Endothelial cell of umbilical vein (primary cell): ENCODE measurements around the gene ENTR1. TPM values are rescaled to one million over a fixed set of nuclear protein-coding genes. Genes with fewer than 3 reads are reported as not detected.

Source experiments
- BruUV-seq: library from RNA; stranded (reverse); fragments of 400-500 nt; replicated peaks from 2 replicates; lab custom pipeline; 2021; lab: Mats Ljungman, UMichigan
- CTCF ChIA-PET: fragments of 300-600, 350-600 bp; sonication (Branson Sonifier 250); formaldehyde crosslinking; loops from one replicate; lab custom pipeline; 2021; ENCODE audit warnings: antibody characterized with exemption, inconsistent platforms; lab: Charles Lee
- POLR2A ChIA-PET: fragments of 300-600, 350-600 bp; sonication (Branson Sonifier 250); formaldehyde crosslinking; loops from one replicate; lab custom pipeline; 2021; ENCODE audit warnings: antibody characterized with exemption, inconsistent platforms; lab: Charles Lee
- DNase-seq: peaks from one replicate; pipeline ENCODE4 v3.0.0-alpha.2; 2011; ENCODE audit warnings: low read depth, low spot score
- FAIRE-seq: peaks from 2 replicates; lab custom pipeline; 2011; peaks lifted over from hg19 to GRCh38; lab: Jason Lieb, UNC
- H2AFZ ChIP-seq: 2 replicates; pipeline ENCODE4 v1.6.0; 2012; ENCODE audit warnings: low read depth, low read length, control low read depth, inconsistent platforms
- H3K27ac ChIP-seq: 2 replicates; pipeline ENCODE4 v1.5.1; 2011; ENCODE audit warnings: low read depth, mild to moderate bottlenecking, control low read depth, low read length, moderate library complexity; ENCODE audit not compliant: insufficient read depth
- H3K27me3 ChIP-seq, 2 experiments: 2 replicates each; pipeline versions ENCODE4 v1.6.0 to v1.6.1; 2011; ENCODE audit warnings: low read length in 2 of 2, mixed read lengths in 1 of 2; ENCODE audit not compliant: control insufficient read depth in 2 of 2, insufficient read depth in 2 of 2
- H3K36me3 ChIP-seq, 2 experiments: 2 replicates in 1 of 2; 3 replicates in 1 of 2; pipeline ENCODE4 v1.5.1; 2011; ENCODE audit warnings: low read length in 2 of 2, mild to moderate bottlenecking in 1 of 2, moderate library complexity in 1 of 2; ENCODE audit not compliant: control insufficient read depth in 2 of 2, insufficient read depth in 2 of 2; ENCODE audit errors: extremely low read depth in 1 of 2
- H3K4me1 ChIP-seq: 3 replicates; pipeline ENCODE4 v1.5.1; 2011; ENCODE audit warnings: mild to moderate bottlenecking, low read length; ENCODE audit not compliant: control insufficient read depth, insufficient read depth; ENCODE audit errors: extremely low read depth
- H3K4me2 ChIP-seq: 2 replicates; pipeline ENCODE4 v1.6.1; 2011; ENCODE audit warnings: low read length, control low read depth, mixed read lengths; ENCODE audit not compliant: insufficient read depth
- H3K4me3 ChIP-seq, 3 experiments: fragments of 200-600 bp in 1 of 3; sonication (generic), shearing (Covaris generic) in 1 of 3; replicated peaks in 1 of 3; 2 replicates each; pipeline ENCODE4 v1.5.1; 2011 to 2016; ENCODE audit warnings: control low read depth in 3 of 3, low read length in 3 of 3, mild to moderate bottlenecking in 2 of 3, inconsistent platforms in 1 of 3, low read depth in 1 of 3, moderate library complexity in 1 of 3; ENCODE audit not compliant: insufficient read depth in 1 of 3
- H3K79me2 ChIP-seq: 2 replicates; pipeline ENCODE4 v1.6.0; 2012; ENCODE audit warnings: low read length, inconsistent platforms; ENCODE audit not compliant: control insufficient read depth, insufficient read depth
- H3K9ac ChIP-seq: replicated peaks from 2 replicates; pipeline ENCODE3; 2011; ENCODE audit warnings: low read length, control low read depth; ENCODE audit not compliant: insufficient read depth; ENCODE audit errors: extremely low read depth
- H3K9me1 ChIP-seq: replicated peaks from 3 replicates; pipeline ENCODE4 v1.6.0; 2011; ENCODE audit warnings: mild to moderate bottlenecking, low read length; ENCODE audit not compliant: control insufficient read depth, insufficient read depth; ENCODE audit errors: extremely low read depth
- H3K9me3 ChIP-seq: replicated peaks from 2 replicates; pipeline ENCODE4 v1.5.1; 2012; ENCODE audit warnings: low read length, inconsistent platforms; ENCODE audit not compliant: control insufficient read depth, insufficient read depth
- H4K20me1 ChIP-seq: replicated peaks from 2 replicates; pipeline ENCODE3; 2011; ENCODE audit warnings: mild to moderate bottlenecking, low read length; ENCODE audit not compliant: control insufficient read depth, insufficient read depth; ENCODE audit errors: extremely low read depth
- CTCF ChIP-seq, 2 donors: IDR thresholded peaks; 1 replicate in 1 of 2; 2 replicates in 1 of 2; pipeline ENCODE4 v1.5.1; 2011; ENCODE audit warnings: low read length in 2 of 2, mild to moderate bottlenecking in 2 of 2, moderate library complexity in 2 of 2, control low read depth in 1 of 2, inconsistent platforms in 1 of 2, low read depth in 1 of 2; ENCODE audit not compliant: insufficient read depth in 1 of 2; ENCODE audit errors: extremely low read depth in 1 of 2
- EZH2 ChIP-seq: IDR thresholded peaks from 2 replicates; pipeline ENCODE4 v1.6.1; 2012; ENCODE audit warnings: borderline replicate concordance, low read depth, mild to moderate bottlenecking, moderate library complexity, low read length, inconsistent platforms; ENCODE audit not compliant: severe bottlenecking
- FOS ChIP-seq: IDR thresholded peaks from 2 replicates; pipeline ENCODE4 v1.6.1; 2011; ENCODE audit warnings: mild to moderate bottlenecking, low read length, moderate library complexity, borderline replicate concordance; ENCODE audit not compliant: insufficient read depth
- GATA2 ChIP-seq: IDR thresholded peaks from 2 replicates; pipeline ENCODE4 v1.7.0; 2011; ENCODE audit warnings: low read depth, mild to moderate bottlenecking, moderate library complexity, mixed read lengths, low read length; ENCODE audit not compliant: insufficient read length, insufficient read depth
- JUN ChIP-seq: IDR thresholded peaks from 2 replicates; pipeline ENCODE4 v1.6.1; 2011; ENCODE audit warnings: borderline replicate concordance, low read depth; ENCODE audit not compliant: insufficient read length, insufficient read depth
- MAX ChIP-seq: IDR thresholded peaks from 2 replicates; pipeline ENCODE4 v1.6.1; 2011; ENCODE audit not compliant: insufficient read depth, insufficient read length
- MYC ChIP-seq: IDR thresholded peaks from one replicate; pipeline ENCODE4 v1.6.1; 2011; ENCODE audit warnings: mild to moderate bottlenecking, low read depth, low read length
- POLR2A ChIP-seq: IDR thresholded peaks from 2 replicates; pipeline ENCODE4 v1.6.1; 2012; ENCODE audit warnings: low read depth, mild to moderate bottlenecking, control low read depth, low read length
- POLR2AphosphoS5 ChIP-seq: IDR thresholded peaks from 2 replicates; pipeline ENCODE4 v1.6.1; 2012; ENCODE audit warnings: low read depth, mild to moderate bottlenecking, control low read depth, low read length, moderate library complexity; ENCODE audit not compliant: insufficient read depth
- dilution Hi-C: fragments of 300-500 bp; cut with MboI; formaldehyde crosslinking; loops from one replicate; pipeline ENCODE4 v1.15.0; 2019; ENCODE audit warnings: low sequenced_read_pairs; ENCODE audit not compliant: extremely low pct_ligation_motif_present
- intact Hi-C: fragments of 100-400 bp; cut with micrococcal nuclease; formaldehyde crosslinking; loops from one replicate; pipeline ENCODE4 v1.10.0; 2022
- polyA plus RNA-seq, 4 experiments: library from polyadenylated mRNA; depleted of rRNA in 3 of 4; stranded (reverse) in 3 of 4; unstranded in 1 of 4; fragments of >200 nt; gene quantifications; 2 replicates each; pipeline versions ENCODE4 v1.2.1 to v1.2.3, GENCODE V29; 2011 to 2012; ENCODE audit warnings: missing spikeins in 1 of 4
- total RNA-seq: library from RNA; stranded (reverse); gene quantifications from 2 replicates; pipeline ENCODE4 v1.2.3, GENCODE V29; 2021

The ENTR1 gene
- total and polyA plus RNA-seq, 2 donors (not counting 3 experiments of a cell fraction or from before 2014, with no cell fraction given): 36.0 to 61.6 TPM

- POLR2A ChIA-PET: no interaction called here
- H3K27ac ChIP-seq: no peak overlapping the region
- intact Hi-C loops: no loop called here
- no peak overlapping the region for H3K9ac ChIP-seq
- no peaks in the 10 kb centered on the region for H3K4me1 ChIP-seq
- dilution Hi-C loops: no loop called here
- no peaks in the 10 kb centered on the region for H4K20me1 ChIP-seq
- H3K27me3 ChIP-seq: no peaks in the 10 kb centered on the region
- H3K79me2 ChIP-seq: no peaks in the 10 kb centered on the region
- no peak overlapping the region for H2AFZ ChIP-seq
- H3K9me1 ChIP-seq: no peaks in the 10 kb centered on the region
- H3K4me2 ChIP-seq: no peak overlapping the region
- no peak overlapping the region for H3K4me3 ChIP-seq
- CTCF ChIA-PET: no interaction called here
- peaks cover 22 to 49% of the 10 kb centered on the region in 2 experiments for H3K36me3 ChIP-seq
- no TSS peak for BruUV-seq
- no peak for DNase-seq
- H3K9me3 ChIP-seq: no peaks in the 10 kb centered on the region
- no peak for FAIRE-seq
- no peak for TF ChIP-seq GATA2
Measured at GRCh38 chr9:136421791-136422190, 11.4 kb upstream of the ENTR1 start.

- no peak overlapping the region for H2AFZ ChIP-seq
- H4K20me1 ChIP-seq: no peaks in the 10 kb centered on the region
- no peak overlapping the region for H3K4me2 ChIP-seq
- no peaks in the 10 kb centered on the region for H3K27me3 ChIP-seq
- H3K36me3 ChIP-seq: peaks cover 27 to 67% of the 10 kb centered on the region in 2 experiments
- FAIRE-seq (no peak), DNase-seq (no peak)
- no peaks in the 10 kb centered on the region for H3K9me1 ChIP-seq
- POLR2A ChIA-PET: no interaction called here
- no TSS peak for BruUV-seq
- CTCF ChIA-PET: interaction anchor here (1.4 kb wide), 1 partner anchor 9 kb away, joined by 4 read pairs; the partner anchor contains the start of genes ENTR1 and PMPCA
- intact Hi-C loops (no loop called here), dilution Hi-C loops (no loop called here)
- H3K27ac ChIP-seq: no peak overlapping the region
- H3K4me1 ChIP-seq: no peaks in the 10 kb centered on the region
- H3K4me3 ChIP-seq: no peak overlapping the region
- no peak for TF ChIP-seq GATA2
- TF ChIP-seq POLR2A: no peak
- no peak for TF ChIP-seq MAX
- TF ChIP-seq JUN: no peak
- TF ChIP-seq CTCF (IDR thresholded peaks at IDR 0.05; ENCODE audit: extremely low read depth in 1 of 2, insufficient read depth in 1 of 2, low read depth in 1 of 2, low read length in 2 of 2): no peak
- no peak for TF ChIP-seq EZH2
- TF ChIP-seq MYC: no peak
- TF ChIP-seq FOS: no peak
- no peak for TF ChIP-seq POLR2AphosphoS5
- no peak overlapping the region for H3K9ac ChIP-seq
- H3K79me2 ChIP-seq: peaks cover 2% of the 10 kb centered on the region
- no peaks in the 10 kb centered on the region for H3K9me3 ChIP-seq
Measured at GRCh38 chr9:136419092-136419420, 8.6 kb upstream of the ENTR1 start.
